Nephron (organoid): ENCODE measurements around the gene NOP10.

Source experiments
- H3K27ac Mint-ChIP-seq, 3 experiments: 2 replicates each; pipeline ENCODE4 v1.8.0; 2020; ENCODE audit warnings: mixed read lengths in 3 of 3, mild to moderate bottlenecking in 2 of 3, moderate library complexity in 1 of 3
- H3K27me3 Mint-ChIP-seq: 2 replicates; pipeline ENCODE4 v1.8.0; 2021; ENCODE audit warnings: low read depth, mild to moderate bottlenecking, moderate library complexity, mixed read lengths
- H3K36me3 Mint-ChIP-seq: 2 replicates; pipeline ENCODE4 v1.8.0; 2020; ENCODE audit warnings: low read depth, mixed read lengths
- H3K4me1 Mint-ChIP-seq: 2 replicates; pipeline ENCODE4 v1.8.0; 2020; ENCODE audit warnings: mixed read lengths
- H3K4me3 Mint-ChIP-seq, 3 experiments: 2 replicates each; pipeline ENCODE4 v1.8.0; 2020; ENCODE audit warnings: mild to moderate bottlenecking in 3 of 3, mixed read lengths in 3 of 3, moderate library complexity in 2 of 3
- H3K9me3 Mint-ChIP-seq: 2 replicates; pipeline ENCODE4 v1.8.0; 2020; ENCODE audit warnings: mixed read lengths
- TF ChIP-seq, protein P1 (sequence below), 3 experiments: fragments of 200-600 bp; sonication (generic); IDR thresholded peaks; one replicate each; pipeline ENCODE4 v1.5.0; 2021; ENCODE audit warnings: antibody characterized with exemption in 3 of 3; ENCODE audit not compliant: unreplicated experiment in 3 of 3

NOP10 gene

DNA sequence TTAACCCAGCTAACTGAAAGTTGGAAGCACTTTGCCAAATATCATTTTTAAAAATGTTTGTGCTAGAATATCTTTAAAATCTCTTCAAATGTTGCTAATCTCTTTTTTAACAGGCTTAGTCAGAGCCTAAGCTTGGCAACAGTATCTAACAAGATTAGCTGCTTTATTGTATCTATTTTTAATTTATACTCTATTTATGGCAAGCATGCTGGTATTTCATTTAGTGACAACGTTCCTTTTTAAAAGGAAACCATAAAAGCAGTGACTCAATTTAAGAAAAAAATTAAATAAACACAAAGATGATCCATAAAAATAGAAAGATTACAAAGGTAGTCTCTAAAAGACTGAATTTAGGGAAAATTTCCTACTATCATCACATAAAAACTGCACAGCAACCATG is 45.9 kb downstream of the NOP10 start:
- Mint-ChIP-seq H3K9me3 (no peaks in the 10 kb centered on the region), H3K4me3 (no peak overlapping the region), H3K36me3 (peaks cover 6% of the 10 kb centered on the region), H3K4me1 (peaks cover 13% of the 10 kb centered on the region), H3K27ac (no peak overlapping the region), H3K27me3 (no peaks in the 10 kb centered on the region)
- TF ChIP-seq, protein P1, sequence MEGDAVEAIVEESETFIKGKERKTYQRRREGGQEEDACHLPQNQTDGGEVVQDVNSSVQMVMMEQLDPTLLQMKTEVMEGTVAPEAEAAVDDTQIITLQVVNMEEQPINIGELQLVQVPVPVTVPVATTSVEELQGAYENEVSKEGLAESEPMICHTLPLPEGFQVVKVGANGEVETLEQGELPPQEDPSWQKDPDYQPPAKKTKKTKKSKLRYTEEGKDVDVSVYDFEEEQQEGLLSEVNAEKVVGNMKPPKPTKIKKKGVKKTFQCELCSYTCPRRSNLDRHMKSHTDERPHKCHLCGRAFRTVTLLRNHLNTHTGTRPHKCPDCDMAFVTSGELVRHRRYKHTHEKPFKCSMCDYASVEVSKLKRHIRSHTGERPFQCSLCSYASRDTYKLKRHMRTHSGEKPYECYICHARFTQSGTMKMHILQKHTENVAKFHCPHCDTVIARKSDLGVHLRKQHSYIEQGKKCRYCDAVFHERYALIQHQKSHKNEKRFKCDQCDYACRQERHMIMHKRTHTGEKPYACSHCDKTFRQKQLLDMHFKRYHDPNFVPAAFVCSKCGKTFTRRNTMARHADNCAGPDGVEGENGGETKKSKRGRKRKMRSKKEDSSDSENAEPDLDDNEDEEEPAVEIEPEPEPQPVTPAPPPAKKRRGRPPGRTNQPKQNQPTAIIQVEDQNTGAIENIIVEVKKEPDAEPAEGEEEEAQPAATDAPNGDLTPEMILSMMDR (IDR thresholded peaks at IDR 0.05; ENCODE audit: unreplicated experiment in 3 of 3), result no peak

DNA sequence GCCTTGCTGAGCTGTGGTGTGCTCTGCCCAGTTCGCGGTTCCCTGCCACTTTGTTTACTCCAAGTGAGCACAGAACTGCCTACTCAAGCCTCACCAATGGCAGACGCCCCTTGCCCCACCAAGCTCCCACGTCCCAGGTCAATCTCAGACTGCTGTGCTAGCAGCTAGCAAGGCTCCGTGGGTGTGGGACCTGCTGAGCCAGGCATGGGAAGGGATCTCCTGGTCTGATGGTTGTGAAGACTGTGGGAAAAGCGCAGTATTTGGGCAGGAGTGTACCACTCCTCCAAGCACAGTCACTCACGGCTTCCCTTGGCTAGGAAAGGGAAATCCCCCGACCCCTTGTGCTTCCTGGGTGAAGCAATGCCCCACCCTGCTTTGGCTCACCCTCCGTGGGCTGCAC is 50.3 kb downstream of the NOP10 start:
- Mint-ChIP-seq H3K4me3 (no peak overlapping the region), H3K4me1 (peaks cover 11% of the 10 kb centered on the region), H3K9me3 (peaks cover 13% of the 10 kb centered on the region), H3K36me3 (peaks cover 14% of the 10 kb centered on the region), H3K27me3 (no peaks in the 10 kb centered on the region), H3K27ac (no peak overlapping the region)
- TF ChIP-seq, protein P1 (IDR thresholded peaks at IDR 0.05; ENCODE audit: unreplicated experiment in 3 of 3), result no peak
